Esophagus muscularis mucosa (tissue), 3 donors: ENCODE measurements around the gene PTPRN2.

Source experiments
- POLR2A ChIP-seq: fragments of 450-650 bp; IDR thresholded peaks from one replicate; pipeline ENCODE4 v1.6.1; 2017; ENCODE audit warnings: antibody characterized with exemption, moderate library complexity, mild to moderate bottlenecking, low read depth
- POLR2AphosphoS5 ChIP-seq, 2 donors: sonication (generic); formaldehyde crosslinking; IDR thresholded peaks; one replicate each; pipeline ENCODE4 v1.6.1; 2017; ENCODE audit warnings: antibody characterized with exemption in 2 of 2
- TF ChIP-seq, protein P1 (sequence below), 3 experiments: fragments of 200-600 bp in 2 of 3; fragments of 450-650 bp in 1 of 3; sonication (generic) in 2 of 3; IDR thresholded peaks; one replicate each; pipeline ENCODE4 v1.5.1; 2017 to 2019; ENCODE audit warnings: antibody characterized with exemption in 3 of 3, mild to moderate bottlenecking in 2 of 3, moderate library complexity in 1 of 3

DNA sequence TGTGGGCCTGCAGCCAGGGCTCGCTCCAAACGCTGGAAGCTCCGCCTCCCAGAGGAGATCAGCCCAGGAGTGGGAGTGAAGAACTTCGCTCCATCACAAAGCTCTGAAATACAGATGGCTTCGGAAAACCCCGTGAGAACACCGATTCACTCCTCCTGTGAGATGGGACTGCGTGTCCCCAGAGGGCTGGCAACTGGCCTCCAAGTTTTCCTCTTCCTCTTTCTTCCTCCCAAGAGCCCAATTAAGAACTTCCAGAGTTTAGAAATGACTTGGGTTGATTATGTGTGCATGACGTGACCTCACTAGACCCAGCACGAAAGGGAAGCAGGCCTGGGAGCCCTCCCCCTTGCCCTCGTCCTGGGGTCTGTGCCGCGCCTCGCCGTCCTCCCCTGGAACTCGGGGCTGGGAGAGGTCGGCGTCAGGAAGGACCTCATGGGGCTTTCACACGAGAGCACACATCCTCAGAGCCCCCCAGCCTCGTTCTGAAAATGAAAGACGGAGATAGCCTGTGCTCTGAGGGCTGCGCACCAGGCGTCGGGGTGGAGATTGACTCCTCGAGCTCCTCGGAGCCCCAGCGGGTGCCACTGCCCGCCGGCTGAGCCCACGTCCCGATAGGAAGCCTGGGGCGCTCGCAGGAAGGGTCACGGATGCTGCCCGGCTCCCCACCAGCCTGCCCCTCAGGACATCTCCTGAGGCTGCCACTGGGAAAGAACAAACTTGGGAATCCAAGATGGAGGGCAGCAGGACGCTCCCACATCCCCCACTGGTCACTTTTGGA, 37.8 kb downstream of the PTPRN2 start:
- TF ChIP-seq, protein P1, sequence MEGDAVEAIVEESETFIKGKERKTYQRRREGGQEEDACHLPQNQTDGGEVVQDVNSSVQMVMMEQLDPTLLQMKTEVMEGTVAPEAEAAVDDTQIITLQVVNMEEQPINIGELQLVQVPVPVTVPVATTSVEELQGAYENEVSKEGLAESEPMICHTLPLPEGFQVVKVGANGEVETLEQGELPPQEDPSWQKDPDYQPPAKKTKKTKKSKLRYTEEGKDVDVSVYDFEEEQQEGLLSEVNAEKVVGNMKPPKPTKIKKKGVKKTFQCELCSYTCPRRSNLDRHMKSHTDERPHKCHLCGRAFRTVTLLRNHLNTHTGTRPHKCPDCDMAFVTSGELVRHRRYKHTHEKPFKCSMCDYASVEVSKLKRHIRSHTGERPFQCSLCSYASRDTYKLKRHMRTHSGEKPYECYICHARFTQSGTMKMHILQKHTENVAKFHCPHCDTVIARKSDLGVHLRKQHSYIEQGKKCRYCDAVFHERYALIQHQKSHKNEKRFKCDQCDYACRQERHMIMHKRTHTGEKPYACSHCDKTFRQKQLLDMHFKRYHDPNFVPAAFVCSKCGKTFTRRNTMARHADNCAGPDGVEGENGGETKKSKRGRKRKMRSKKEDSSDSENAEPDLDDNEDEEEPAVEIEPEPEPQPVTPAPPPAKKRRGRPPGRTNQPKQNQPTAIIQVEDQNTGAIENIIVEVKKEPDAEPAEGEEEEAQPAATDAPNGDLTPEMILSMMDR (IDR thresholded peaks at IDR 0.05): no peak
- no peak for TF ChIP-seq POLR2A
- no peak for TF ChIP-seq POLR2AphosphoS5 (IDR thresholded peaks at IDR 0.05)
